Glutamatergic neuron (in vitro differentiated cells): Measurements from ENCODE around the gene TNFAIP1. TPM values are rescaled to one million over a fixed set of nuclear protein-coding genes. Genes with fewer than 3 reads are reported as not detected.

Source experiments
- DNase-seq: peaks from one replicate; pipeline ENCODE4 v3.0.0; 2022
- H3K27ac Mint-ChIP-seq: one replicate; pipeline ENCODE4 v1.8.0; 2020; ENCODE audit warnings: mild to moderate bottlenecking, mixed read lengths, inconsistent platforms; ENCODE audit not compliant: unreplicated experiment
- H3K27me3 Mint-ChIP-seq: one replicate; pipeline ENCODE4 v1.8.0; 2020; ENCODE audit warnings: mild to moderate bottlenecking, moderate library complexity, mixed read lengths, inconsistent platforms; ENCODE audit not compliant: unreplicated experiment
- H3K36me3 Mint-ChIP-seq: one replicate; pipeline ENCODE4 v1.8.0; 2020; ENCODE audit warnings: mild to moderate bottlenecking, mixed read lengths, inconsistent platforms; ENCODE audit not compliant: unreplicated experiment
- H3K4me1 Mint-ChIP-seq: one replicate; pipeline ENCODE4 v1.8.0; 2020; ENCODE audit warnings: mild to moderate bottlenecking, low read depth, mixed read lengths, inconsistent platforms; ENCODE audit not compliant: unreplicated experiment
- H3K4me3 Mint-ChIP-seq: one replicate; pipeline ENCODE4 v1.8.0; 2020; ENCODE audit warnings: mild to moderate bottlenecking, mixed read lengths, inconsistent platforms; ENCODE audit not compliant: unreplicated experiment
- H3K9me3 Mint-ChIP-seq: one replicate; pipeline ENCODE4 v1.8.0; 2020; ENCODE audit warnings: mild to moderate bottlenecking, moderate library complexity, mixed read lengths, inconsistent platforms; ENCODE audit not compliant: unreplicated experiment
- CTCF ChIP-seq: fragments of 200-600 bp; sonication (generic); IDR thresholded peaks from one replicate; pipeline ENCODE4 v1.5.0; 2021; ENCODE audit not compliant: partially characterized antibody, unreplicated experiment
- total RNA-seq: library from RNA; stranded (reverse); fragmentation: NEBNext Ultra II Directional; extraction: Animal tissue kit (Norgen Biotek cat#: 25700); gene quantifications from one replicate; pipeline ENCODE4 v1.2.1, GENCODE V29; 2021; ENCODE audit not compliant: unreplicated experiment

Gene TNFAIP1
- total RNA-seq, 1 donor from 2014 or later = 111 TPM

- H3K9me3 Mint-ChIP-seq = peaks cover 16% of the 10 kb centered on the region
- H3K4me3 Mint-ChIP-seq = peak overlapping the region; percentile 96
- peaks cover 17% of the 10 kb centered on the region for H3K27me3 Mint-ChIP-seq
Observed at GRCh38 chr17:28372945-28373274, 37.3 kb downstream of the TNFAIP1 start.

GRCh38 chr17:28379814-28380801, 44.5 kb downstream of the TNFAIP1 start:
- H3K4me1 Mint-ChIP-seq = peaks cover 17% of the 10 kb centered on the region
- no peak for TF ChIP-seq CTCF
- DNase-seq = no peak
- H3K27ac Mint-ChIP-seq = no peak overlapping the region
- peak overlapping the region; percentile 21 for H3K4me3 Mint-ChIP-seq
- H3K9me3 Mint-ChIP-seq = peaks cover 12% of the 10 kb centered on the region
- H3K27me3 Mint-ChIP-seq = peaks cover 21% of the 10 kb centered on the region
- peaks cover 22% of the 10 kb centered on the region for H3K36me3 Mint-ChIP-seq

More at GRCh38 chr17:28372945-28373274, 37.3 kb downstream of the TNFAIP1 start:
- peaks cover 17% of the 10 kb centered on the region for H3K4me1 Mint-ChIP-seq
- H3K27ac Mint-ChIP-seq = peak overlapping the region; percentile 92
- H3K36me3 Mint-ChIP-seq = peaks cover 4% of the 10 kb centered on the region
- no peak for TF ChIP-seq CTCF
- no peak for DNase-seq

- peaks cover 22% of the 10 kb centered on the region for H3K36me3 Mint-ChIP-seq
- no peak overlapping the region for H3K27ac Mint-ChIP-seq
- H3K4me1 Mint-ChIP-seq = peaks cover 17% of the 10 kb centered on the region
- H3K9me3 Mint-ChIP-seq = peaks cover 12% of the 10 kb centered on the region
- peaks cover 24% of the 10 kb centered on the region for H3K27me3 Mint-ChIP-seq
- peak; percentile 39 for TF ChIP-seq CTCF
- peak overlapping the region; percentile 77 for H3K4me3 Mint-ChIP-seq
- DNase-seq = peak; percentile 76
Observed at GRCh38 chr17:28381141-28381825, 45.7 kb downstream of the TNFAIP1 start.

GRCh38 chr17:28384281-28385036, 48.9 kb downstream of the TNFAIP1 start:
- peaks cover 24% of the 10 kb centered on the region for H3K27me3 Mint-ChIP-seq

More at GRCh38 chr17:28384281-28385036, 48.9 kb downstream of the TNFAIP1 start:
- Mint-ChIP-seq H3K27ac (no peak overlapping the region), H3K9me3 (peaks cover 10% of the 10 kb centered on the region), H3K4me1 (peaks cover 17% of the 10 kb centered on the region), H3K4me3 (peak overlapping the region; percentile 52), H3K36me3 (peaks cover 26% of the 10 kb centered on the region)
- DNase-seq = no peak
- no peak for TF ChIP-seq CTCF
